GM19324 (cell line): Measurements from ENCODE around the gene NUP58.
"Not testable (repeated sequence)": the region's sequence is repeated elsewhere in the genome, so short reads cannot be mapped to it uniquely, and the experiment has no call there.

Experiments used
- ATAC-seq: cut with Tn5 transposase; IDR thresholded peaks from one replicate; pipeline ENCODE4 v1.9.1; 2021; ENCODE audit warnings: mild to moderate bottlenecking, moderate library complexity; ENCODE audit not compliant: unreplicated experiment, low FRiP score

Gene NUP58

DNA sequence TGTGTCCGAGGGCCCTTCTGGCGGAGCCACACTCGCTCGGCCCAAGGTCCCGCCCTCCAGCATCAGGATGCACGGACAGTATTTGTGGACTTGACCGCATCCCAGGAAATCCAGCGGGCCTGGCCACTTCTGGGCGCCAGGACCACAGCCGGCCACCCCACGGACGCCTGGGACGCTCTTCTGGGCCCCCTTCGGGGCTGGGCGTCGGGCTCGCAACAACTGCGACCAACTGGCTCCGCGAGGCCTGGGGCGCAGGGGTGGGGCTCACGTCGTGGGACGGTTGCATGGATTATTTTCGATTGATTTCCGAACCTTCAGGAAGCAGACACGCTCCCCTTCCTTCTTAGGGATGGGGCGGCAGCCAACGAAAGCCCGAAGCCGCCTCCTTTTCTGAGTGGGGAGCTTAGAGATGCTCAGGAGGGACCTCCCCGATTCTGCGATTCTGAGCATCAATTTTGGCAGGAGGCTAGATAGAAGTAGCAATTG is 521 bp upstream of the NUP58 start:
- ATAC-seq: peak; percentile 19

- ATAC-seq: no peak
Observed at GRCh38 chr13:25302121-25302520, 696 bp downstream of the NUP58 start.

GRCh38 chr13:25306671-25307464 is 5.4 kb downstream of the NUP58 start:
- no peak for ATAC-seq

GRCh38 chr13:25310891-25311290 is 9.5 kb downstream of the NUP58 start:
- ATAC-seq: no peak

- ATAC-seq: not testable (repeated sequence)
Observed at GRCh38 chr13:25318946-25319345, 17.5 kb downstream of the NUP58 start.

GRCh38 chr13:25319771-25320170 is 18.3 kb downstream of the NUP58 start:
- ATAC-seq: no peak

- ATAC-seq: no peak
Observed at GRCh38 chr13:25324100-25324499, 22.7 kb downstream of the NUP58 start.

DNA sequence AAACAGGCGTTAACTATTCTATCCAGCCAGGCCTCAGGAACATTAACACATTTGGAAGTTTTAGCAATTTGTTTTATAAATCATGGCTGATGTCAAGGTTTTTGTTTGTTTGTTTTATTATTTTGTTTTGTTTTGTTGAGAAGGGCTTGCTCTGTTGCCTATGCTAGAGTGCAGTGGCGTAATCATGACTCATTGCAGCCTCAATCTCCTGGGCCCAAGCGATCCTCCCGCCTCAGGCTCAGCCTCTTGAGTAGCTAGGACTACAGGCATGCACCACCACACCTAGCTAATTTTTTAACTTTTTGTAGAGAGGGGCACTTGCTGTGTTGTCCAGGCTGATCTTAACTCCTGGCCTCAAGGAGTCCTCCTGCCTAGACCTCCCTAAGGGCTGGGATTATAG is 28.3 kb downstream of the NUP58 start:
- no peak for ATAC-seq

GRCh38 chr13:25330541-25330940 is 29.1 kb downstream of the NUP58 start:
- no peak for ATAC-seq

- ATAC-seq: no peak
Observed at GRCh38 chr13:25335856-25336255, 34.4 kb downstream of the NUP58 start.

DNA sequence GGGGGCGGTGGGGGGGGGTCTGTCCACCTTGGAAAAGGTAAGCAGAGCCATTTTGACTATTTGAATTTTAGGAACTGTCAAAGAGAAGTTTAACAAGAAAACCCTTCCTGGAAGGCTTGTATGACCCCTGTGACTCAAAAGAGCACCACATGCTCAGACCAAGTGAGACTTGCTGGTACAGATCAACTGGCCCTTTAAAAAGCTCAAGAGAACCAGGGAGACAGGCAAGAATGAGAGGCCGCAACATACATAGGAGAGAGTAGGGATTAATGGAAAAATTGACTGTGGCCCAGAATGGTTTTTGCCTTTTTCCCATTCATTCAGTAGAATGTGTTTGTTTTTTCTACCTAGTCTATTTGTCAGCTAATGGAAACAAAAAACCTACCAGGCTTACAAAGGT is 44.2 kb downstream of the NUP58 start:
- no peak for ATAC-seq

- no peak for ATAC-seq
Observed at GRCh38 chr13:25347151-25347550, 45.7 kb downstream of the NUP58 start.

DNA sequence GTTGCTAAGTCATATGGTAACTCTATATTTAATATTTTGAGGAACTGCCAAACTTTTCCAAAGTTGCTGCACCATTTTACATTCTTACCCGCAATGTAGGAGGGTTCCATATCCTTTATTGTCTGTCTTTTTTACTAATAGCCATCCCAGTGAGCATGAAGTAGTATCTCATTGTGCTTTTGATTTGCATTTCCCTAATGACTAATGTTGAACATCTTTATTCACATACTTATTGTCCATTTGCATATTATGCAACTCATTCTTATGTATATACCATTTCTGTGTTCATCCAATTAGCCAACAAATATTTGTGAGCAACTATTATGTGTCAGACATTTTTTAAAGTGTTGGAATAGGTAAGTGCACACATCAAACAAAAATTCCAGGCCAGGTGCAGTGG is 50.0 kb downstream of the NUP58 start:
- ATAC-seq: no peak

- no peak for ATAC-seq
Observed at GRCh38 chr13:25352230-25352629, 50.8 kb downstream of the NUP58 start.

GRCh38 chr13:25352806-25353205 is 51.4 kb downstream of the NUP58 start:
- ATAC-seq: no peak

GRCh38 chr13:25353344-25353743 is 51.9 kb downstream of the NUP58 start:
- no peak for ATAC-seq

- ATAC-seq: no peak
Observed at GRCh38 chr13:25354377-25354776, 53.0 kb downstream of the NUP58 start.

- ATAC-seq: not testable (repeated sequence)
Observed at GRCh38 chr13:25360443-25360842, 59.0 kb downstream of the NUP58 start.

DNA sequence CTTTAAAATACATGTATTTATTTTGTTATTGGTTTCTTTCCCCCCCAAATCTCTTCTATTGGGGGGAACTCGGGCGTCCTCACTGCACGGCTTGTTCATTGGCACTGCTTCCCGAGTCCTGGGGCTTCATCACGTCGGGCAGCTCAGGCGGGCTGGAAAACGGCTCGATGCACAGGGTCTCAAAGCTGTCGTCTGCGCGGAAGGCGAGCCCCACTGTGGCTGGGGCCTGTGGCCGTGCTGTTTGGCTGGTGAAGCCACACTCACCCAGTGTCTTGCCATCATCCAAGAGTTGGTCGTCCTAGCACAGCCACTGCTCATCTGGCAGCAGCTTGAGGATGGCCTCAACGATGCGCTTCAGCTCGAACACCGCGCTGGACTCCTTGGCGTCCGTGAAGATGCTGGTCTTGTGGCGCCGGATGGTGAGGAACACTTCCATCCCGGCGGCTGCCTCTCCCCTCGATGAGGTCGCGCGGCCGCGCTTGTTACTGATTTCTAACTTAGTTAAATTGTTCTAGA is 64.4 kb downstream of the NUP58 start:
- ATAC-seq: no peak

- ATAC-seq: no peak
Observed at GRCh38 chr13:25371158-25371874, 69.9 kb downstream of the NUP58 start.

GRCh38 chr13:25371875-25372283 is 70.5 kb downstream of the NUP58 start, which contains the start of gene ATP8A2:
Gene ATP8A2 (plus strand): TSS chr13:25371974. CDS start chr13:25372213, 239 bp downstream.
- ATAC-seq: no peak
